GM12878 (cell line): ENCODE results near the gene UBALD2. TPM values are rescaled to one million over a fixed set of nuclear protein-coding genes. Genes with fewer than 3 reads are reported as not detected.

Experiments
- ATF2 ChIP-seq: IDR thresholded peaks from 2 replicates; pipeline ENCODE4 v1.6.1; 2012; ENCODE audit warnings: low read length, inconsistent platforms
- ATF3 ChIP-seq: IDR thresholded peaks from 2 replicates; pipeline ENCODE4 v1.6.1; 2011; ENCODE audit warnings: low read depth, mild to moderate bottlenecking, low read length, moderate library complexity, borderline replicate concordance; ENCODE audit errors: extremely low read depth
- BHLHE40 ChIP-seq, 2 experiments: fragments of 450-650 bp in 1 of 2; IDR thresholded peaks; 2 replicates each; pipeline ENCODE4 v1.6.1; 2011 to 2017; ENCODE audit warnings: low read depth in 2 of 2, borderline replicate concordance in 1 of 2, improper control_type of control experiment in 1 of 2, low read length in 1 of 2, mild to moderate bottlenecking in 1 of 2
- BRCA1 ChIP-seq: IDR thresholded peaks from 2 replicates; pipeline ENCODE4 v1.6.1; 2011; ENCODE audit warnings: low read depth, low read length, improper control_type of control experiment
- CBX5 ChIP-seq: sonication (generic); IDR thresholded peaks from 2 replicates; pipeline ENCODE4 v1.6.1; 2016; ENCODE audit warnings: low read depth, moderate library complexity, mild to moderate bottlenecking, inconsistent platforms
- CEBPB ChIP-seq, 2 experiments: fragments of 150-350 bp in 1 of 2; IDR thresholded peaks; 2 replicates each; pipeline ENCODE4 v1.6.1; 2012 to 2014; ENCODE audit warnings: low read depth in 2 of 2, low read length in 2 of 2, borderline replicate concordance in 1 of 2, inconsistent platforms in 1 of 2
- CHD2 ChIP-seq: IDR thresholded peaks from 2 replicates; pipeline ENCODE4 v1.6.1; 2011; ENCODE audit warnings: low read depth, low read length, improper control_type of control experiment, borderline replicate concordance
- GABPA ChIP-seq: IDR thresholded peaks from 2 replicates; pipeline ENCODE4 v1.6.1; 2014; ENCODE audit warnings: antibody characterized with exemption, low read depth, mild to moderate bottlenecking, inconsistent platforms
- GATAD2B ChIP-seq: fragments of 450-650 bp; conservative IDR thresholded peaks from 2 replicates; pipeline ENCODE4 v1.6.1; 2017; ENCODE audit warnings: low read depth, mild to moderate bottlenecking, moderate library complexity
- IKZF1 ChIP-seq: fragments of 450-650 bp; conservative IDR thresholded peaks from 2 replicates; pipeline ENCODE4 v1.6.1; 2017; ENCODE audit warnings: antibody characterized with exemption, mild to moderate bottlenecking
- KLF5 ChIP-seq: fragments of 450-650 bp; IDR thresholded peaks from 2 replicates; pipeline ENCODE4 v1.6.1; 2014; ENCODE audit warnings: mild to moderate bottlenecking; ENCODE audit not compliant: partially characterized antibody
- MEF2A ChIP-seq: IDR thresholded peaks from 2 replicates; pipeline ENCODE4 v1.6.1; 2011; ENCODE audit warnings: low read depth, mild to moderate bottlenecking, low read length, moderate library complexity; ENCODE audit not compliant: insufficient read depth
- MEF2B ChIP-seq: fragments of 450-650 bp; IDR thresholded peaks from 2 replicates; pipeline ENCODE4 v1.6.1; 2018; ENCODE audit warnings: mild to moderate bottlenecking, moderate library complexity; ENCODE audit not compliant: partially characterized antibody, poor library complexity, severe bottlenecking
- MTA3 ChIP-seq: IDR thresholded peaks from 2 replicates; pipeline ENCODE4 v1.6.1; 2012; ENCODE audit warnings: low read length, inconsistent platforms, borderline replicate concordance
- NR2F1 ChIP-seq: fragments of 450-650 bp; conservative IDR thresholded peaks from 2 replicates; pipeline ENCODE4 v1.6.1; 2017; ENCODE audit warnings: mild to moderate bottlenecking
- PAX5 ChIP-seq: IDR thresholded peaks from 2 replicates; pipeline ENCODE4 v1.6.1; 2011; ENCODE audit warnings: low read depth, low read length, borderline replicate concordance
- POU2F2 ChIP-seq: IDR thresholded peaks from 3 replicates; pipeline ENCODE4 v1.6.1; 2011; ENCODE audit warnings: low read depth, mild to moderate bottlenecking, low read length, borderline replicate concordance
- RAD21 ChIP-seq: IDR thresholded peaks from 2 replicates; pipeline ENCODE4 v1.6.1; 2011; ENCODE audit warnings: mild to moderate bottlenecking, low read depth, low read length, moderate library complexity; ENCODE audit not compliant: insufficient read depth
- RB1 ChIP-seq: fragments of 450-650 bp; formaldehyde crosslinking; IDR thresholded peaks from 2 replicates; pipeline ENCODE4 v1.6.1; 2017; ENCODE audit warnings: mild to moderate bottlenecking, borderline replicate concordance
- RFX5 ChIP-seq: IDR thresholded peaks from 2 replicates; pipeline ENCODE4 v1.6.1; 2011; ENCODE audit warnings: low read depth, low read length, improper control_type of control experiment
- SIN3A ChIP-seq: IDR thresholded peaks from 2 replicates; pipeline ENCODE4 v1.6.1; 2012; ENCODE audit warnings: low read depth, low read length, improper control_type of control experiment
- SP1 ChIP-seq: IDR thresholded peaks from one replicate; pipeline ENCODE4 v1.6.1; 2011; ENCODE audit warnings: low read depth, low read length
- ZNF207 ChIP-seq: fragments of 450-650 bp; IDR thresholded peaks from 2 replicates; pipeline ENCODE4 v1.6.1; 2014; ENCODE audit warnings: antibody characterized with exemption, mild to moderate bottlenecking, borderline replicate concordance
- ZNF687 ChIP-seq: fragments of 450-650 bp; IDR thresholded peaks from 2 replicates; pipeline ENCODE4 v1.6.1; 2017; ENCODE audit warnings: mild to moderate bottlenecking, moderate library complexity
- polyA plus RNA-seq, 11 experiments: library from polyadenylated mRNA; depleted of rRNA in 4 of 11; unstranded in 6 of 11; stranded (reverse) in 5 of 11; fragments of >200 nt; fragmentation: Nextera tagmentation in 4 of 11; fragmentation: Illumina TruSeq in 1 of 11; extraction: Ambion mirVana in 4 of 11; extraction: Trizol in 1 of 11; gene quantifications; 1 replicate in 1 of 11; 2 replicates in 10 of 11; pipeline versions ENCODE4 v1.2.1 to v1.2.3, GENCODE V29; 2011 to 2016; ENCODE audit warnings: inconsistent platforms in 2 of 11, missing spikeins in 2 of 11, low read depth in 1 of 11
- total RNA-seq, 4 experiments: library from RNA; depleted of rRNA in 3 of 4; stranded (reverse); fragments of >200 nt in 3 of 4; fragmentation: Illumina TruSeq in 1 of 4; extraction: Trizol in 1 of 4; gene quantifications; 2 replicates each; pipeline versions ENCODE4 v1.2.1 to v1.2.3, GENCODE V29; 2013 to 2021

Gene UBALD2
- total and polyA plus RNA-seq, 10 of the 15 experiments (the other 5 are each of a cell fraction or from before 2014, with no cell fraction given), result 2.8 to 165 (median 20.6) TPM

- TF ChIP-seq BHLHE40 (IDR thresholded peaks at IDR 0.05; ENCODE audit: borderline replicate concordance in 1 of 2, low read depth in 2 of 2, low read length in 1 of 2) (peak; percentile 84 to 85), CEBPB (IDR thresholded peaks at IDR 0.05; ENCODE audit: borderline replicate concordance in 1 of 2, low read depth in 2 of 2, low read length in 2 of 2) (peak in 1 of 2 experiments; percentile 86; a peak in 1 of 4 replicates), RAD21 (0 out of 2 replicates have a peak, but pooled peaks have one; percentile 1), MTA3 (peak; percentile 60; the same call in 1 of the 2 replicates), BRCA1 (no peak), POU2F2 (peak; percentile 59; the same call in 2 of the 3 replicates), NR2F1 (peak; percentile 95), RB1 (no peak), GATAD2B (peak; percentile 41; the same call in 1 of the 2 replicates), ZNF207 (no peak), CHD2 (peak; percentile 84), KLF5 (peak; percentile 40), ATF2 (peak; percentile 80), MEF2B (peak; percentile 71), SP1 (peak; percentile 67), SIN3A (no peak), MEF2A (peak; percentile 78), RFX5 (0 out of 2 replicates have a peak, but pooled peaks have one; percentile 55), PAX5 (peak; percentile 86), CBX5 (peak; percentile 81; the same call in 1 of the 2 replicates), ATF3 (no peak), GABPA (no peak), ZNF687 (peak; percentile 65; the same call in 1 of the 2 replicates), IKZF1 (peak; percentile 78)
Observed at GRCh38 chr17:76246080-76247066, 18.8 kb upstream of the UBALD2 start (continued).
